Naive thymus-derived CD4-positive, alpha-beta T cell (primary cell): ENCODE data around the gene TMEM53. TPM values are rescaled to one million over a fixed set of nuclear protein-coding genes. Genes with fewer than 3 reads are reported as not detected.

Experiments used
- ATAC-seq: fragments of 150-1000 bp; cut with Tn5 transposase; 2 replicates; pipeline ENCODE4 v1.10.0; 2021; ENCODE audit warnings: mild to moderate bottlenecking, moderate library complexity
- CTCF ChIA-PET: fragments of 350-600 bp; sonication (Branson Sonifier 250); formaldehyde crosslinking; loops from one replicate; lab custom pipeline; 2021; ENCODE audit warnings: antibody characterized with exemption; lab: Charles Lee
- POLR2A ChIA-PET: fragments of 350-600 bp; sonication (Branson Sonifier 250); formaldehyde crosslinking; loops from one replicate; lab custom pipeline; 2021; ENCODE audit warnings: antibody characterized with exemption, inconsistent platforms; lab: Charles Lee
- DNase-seq, 9 donors: peaks; one replicate each; pipeline versions ENCODE4 v3.0.0 to v3.0.0-alpha.2; 2020 to 2022; ENCODE audit warnings: mixed read lengths in 1 of 9
- H3K27ac ChIP-seq: one replicate; pipeline ENCODE4 v1.7.0; 2013; ENCODE audit warnings: mild to moderate bottlenecking, low read depth, low read length, moderate library complexity
- H3K27me3 ChIP-seq, 2 donors: one replicate each; pipeline ENCODE4 v1.7.0; 2013; ENCODE audit warnings: low read length in 2 of 2, mild to moderate bottlenecking in 2 of 2, moderate library complexity in 2 of 2; ENCODE audit not compliant: control insufficient read depth in 2 of 2, insufficient read depth in 2 of 2
- H3K36me3 ChIP-seq, 3 experiments: 1 replicate in 2 of 3; 2 replicates in 1 of 3; pipeline ENCODE4 v1.7.0; 2013; ENCODE audit warnings: low read length in 3 of 3, mild to moderate bottlenecking in 3 of 3, moderate library complexity in 1 of 3; ENCODE audit not compliant: insufficient read depth in 3 of 3, control insufficient read depth in 2 of 3
- H3K4me1 ChIP-seq, 2 donors: one replicate each; pipeline ENCODE4 v1.7.0; 2013; ENCODE audit warnings: low read length in 2 of 2, mild to moderate bottlenecking in 2 of 2, moderate library complexity in 1 of 2; ENCODE audit not compliant: control insufficient read depth in 2 of 2, insufficient read depth in 2 of 2
- H3K4me3 ChIP-seq: 2 replicates; pipeline ENCODE4 v1.7.0; 2013; ENCODE audit warnings: mild to moderate bottlenecking, low read length
- H3K9me3 ChIP-seq, 3 experiments: 1 replicate in 2 of 3; 2 replicates in 1 of 3; pipeline ENCODE4 v1.7.0; 2013; ENCODE audit warnings: low read length in 3 of 3; ENCODE audit not compliant: control insufficient read depth in 2 of 3
- H3K27ac Mint-ChIP-seq, 9 donors: one replicate each; pipeline ENCODE4 v1.8.0; 2020 to 2022; ENCODE audit warnings: mixed read lengths in 9 of 9, mild to moderate bottlenecking in 8 of 9, moderate library complexity in 5 of 9, inconsistent platforms in 2 of 9
- H3K27me3 Mint-ChIP-seq, 5 donors: one replicate each; pipeline ENCODE4 v1.8.0; 2021 to 2022; ENCODE audit warnings: mixed read lengths in 5 of 5, mild to moderate bottlenecking in 1 of 5
- H3K36me3 Mint-ChIP-seq, 5 donors: one replicate each; pipeline ENCODE4 v1.8.0; 2020 to 2022; ENCODE audit warnings: mixed read lengths in 5 of 5, mild to moderate bottlenecking in 3 of 5, inconsistent platforms in 1 of 5
- H3K4me1 Mint-ChIP-seq, 7 donors: one replicate each; pipeline ENCODE4 v1.8.0; 2020 to 2022; ENCODE audit warnings: mixed read lengths in 7 of 7, mild to moderate bottlenecking in 3 of 7, inconsistent platforms in 1 of 7
- H3K4me3 Mint-ChIP-seq, 10 donors: one replicate each; pipeline ENCODE4 v1.8.0; 2020 to 2022; ENCODE audit warnings: mild to moderate bottlenecking in 10 of 10, mixed read lengths in 10 of 10, moderate library complexity in 6 of 10, inconsistent platforms in 2 of 10
- H3K9me3 Mint-ChIP-seq, 11 donors: one replicate each; pipeline ENCODE4 v1.8.0; 2020 to 2022; ENCODE audit warnings: mixed read lengths in 11 of 11, mild to moderate bottlenecking in 4 of 11, inconsistent platforms in 1 of 11, moderate library complexity in 1 of 11
- intact Hi-C, 2 donors: fragments of 100-400 bp; cut with micrococcal nuclease; formaldehyde crosslinking; loops; one replicate each; pipeline ENCODE4 v1.15.1; 2023
- polyA plus RNA-seq, 2 donors: library from polyadenylated mRNA; unstranded; fragments of 300-500 nt; fragmentation: Illumina TruSeq; gene quantifications; one replicate each; pipeline ENCODE4 v1.2.3, GENCODE V29; 2021
- total RNA-seq, 6 experiments: library from RNA in 5 of 6; stranded (reverse) in 5 of 6; gene quantifications; 1 replicate in 5 of 6; 2 replicates in 1 of 6; pipeline ENCODE4 v1.2.3 and lab custom pipeline; 2021 to 2026

The TMEM53 gene
- total and polyA plus RNA-seq, 7 experiments from 2014 or later = 1.6 to 3.5 (median 2.9) TPM

GRCh38 chr1:44611419-44611818, 62.9 kb downstream of the TMEM53 start:
- H3K4me1 ChIP-seq = no peaks in the 10 kb centered on the region
- no peak overlapping the region for H3K4me3 ChIP-seq
- no peaks in the 10 kb centered on the region for H3K36me3 ChIP-seq
- no peaks in the 10 kb centered on the region for H3K27me3 ChIP-seq
- Mint-ChIP-seq H3K27ac (no peak overlapping the region), H3K27me3 (peaks cover 0 to 7% (median 4%) of the 10 kb centered on the region in 5 donors), H3K9me3 (peaks cover 0 to 3% (median 0%) of the 10 kb centered on the region in 11 donors), H3K4me3 (no peak overlapping the region), H3K36me3 (no peaks in the 10 kb centered on the region), H3K4me1 (no peaks in the 10 kb centered on the region)
- DNase-seq (no peak), ATAC-seq (no peak)
- intact Hi-C loops = no loop called here
- ChIA-PET POLR2A (no interaction called here), CTCF (interaction anchor here (3.9 kb wide), 1 partner anchor 41 kb away, joined by 22 read pairs; no protein-coding TSS in a partner anchor)
- no peak overlapping the region for H3K27ac ChIP-seq
- H3K9me3 ChIP-seq = no peaks in the 10 kb centered on the region

- Mint-ChIP-seq H3K4me3 (no peak overlapping the region), H3K27me3 (peaks cover 0 to 7% (median 4%) of the 10 kb centered on the region in 5 donors), H3K36me3 (no peaks in the 10 kb centered on the region), H3K4me1 (no peaks in the 10 kb centered on the region), H3K9me3 (peaks cover 0 to 3% (median 0%) of the 10 kb centered on the region in 11 donors), H3K27ac (no peak overlapping the region)
- Histone ChIP-seq H3K9me3 (no peaks in the 10 kb centered on the region), H3K27me3 (no peaks in the 10 kb centered on the region), H3K4me3 (no peak overlapping the region), H3K27ac (no peak overlapping the region), H3K36me3 (no peaks in the 10 kb centered on the region), H3K4me1 (no peaks in the 10 kb centered on the region)
- ATAC-seq (no peak), DNase-seq (no peak)
- POLR2A ChIA-PET = interaction anchor here (0.6 to 0.7 kb wide), 2 partner anchors 32 to 59 kb away, joined by 3 read pairs; no protein-coding TSS in a partner anchor
- intact Hi-C loops = no loop called here
- CTCF ChIA-PET = interaction anchor here (3.9 kb wide), 1 partner anchor 42 kb away, joined by 22 read pairs; no protein-coding TSS in a partner anchor
These were observed 63.6 kb downstream of the TMEM53 start for GRCh38 chr1:44610527-44611148.

- Mint-ChIP-seq H3K4me1 (no peaks in the 10 kb centered on the region), H3K27ac (peak overlapping the region in 1 of 9 donors; percentile 62), H3K4me3 (no peak overlapping the region), H3K9me3 (peaks cover 0 to 3% (median 0%) of the 10 kb centered on the region in 11 donors), H3K27me3 (peaks cover 0 to 7% (median 4%) of the 10 kb centered on the region in 5 donors), H3K36me3 (no peaks in the 10 kb centered on the region)
- no peaks in the 10 kb centered on the region for H3K4me1 ChIP-seq
- no peaks in the 10 kb centered on the region for H3K36me3 ChIP-seq
- intact Hi-C loops = loop anchor here (1.0 kb wide), 1 partner anchor 43 kb away; no protein-coding TSS in a partner anchor
- no peaks in the 10 kb centered on the region for H3K9me3 ChIP-seq
- ATAC-seq = no peak
- no peak overlapping the region for H3K4me3 ChIP-seq
- H3K27ac ChIP-seq = no peak overlapping the region
- no peaks in the 10 kb centered on the region for H3K27me3 ChIP-seq
- no peak for DNase-seq
- CTCF ChIA-PET = interaction anchor here (1.1 to 3.9 kb wide), 2 partner anchors 38 to 43 kb away, joined by 5 to 22 read pairs; no protein-coding TSS in a partner anchor
- POLR2A ChIA-PET = interaction anchor here (0.6 to 0.7 kb wide), 2 partner anchors 32 to 60 kb away, joined by 3 read pairs; no protein-coding TSS in a partner anchor
These were observed 64.3 kb downstream of the TMEM53 start for GRCh38 chr1:44609768-44610526.

- Mint-ChIP-seq H3K36me3 (no peaks in the 10 kb centered on the region), H3K27ac (no peak overlapping the region), H3K27me3 (peaks cover 0 to 7% (median 4%) of the 10 kb centered on the region in 5 donors), H3K9me3 (peaks cover 0 to 3% (median 0%) of the 10 kb centered on the region in 11 donors), H3K4me3 (no peak overlapping the region), H3K4me1 (no peaks in the 10 kb centered on the region)
- POLR2A ChIA-PET = no interaction called here
- H3K4me1 ChIP-seq = no peaks in the 10 kb centered on the region
- H3K36me3 ChIP-seq = no peaks in the 10 kb centered on the region
- H3K4me3 ChIP-seq = no peak overlapping the region
- no peaks in the 10 kb centered on the region for H3K9me3 ChIP-seq
- DNase-seq (peak in 3 of 9 donors; percentile 15 to 26 (median 21)), ATAC-seq (no peak)
- CTCF ChIA-PET = interaction anchor here (0.9 to 3.9 kb wide), 3 partner anchors 39 to 43 kb away, joined by 3 to 22 read pairs (median 5); no protein-coding TSS in a partner anchor
- no peak overlapping the region for H3K27ac ChIP-seq
- intact Hi-C loops = loop anchor here (1.0 kb wide), 1 partner anchor 44 kb away; no protein-coding TSS in a partner anchor
- no peaks in the 10 kb centered on the region for H3K27me3 ChIP-seq
These were observed 64.9 kb downstream of the TMEM53 start for GRCh38 chr1:44609412-44609767.

GRCh38 chr1:44608141-44608540, 66.1 kb downstream of the TMEM53 start:
- no peak overlapping the region for H3K27ac Mint-ChIP-seq
- H3K27me3 ChIP-seq = no peaks in the 10 kb centered on the region
- ChIA-PET CTCF (interaction anchor here (3.9 kb wide), 1 partner anchor 44 kb away, joined by 22 read pairs; no protein-coding TSS in a partner anchor), POLR2A (interaction anchor here (0.6 kb wide), 1 partner anchor 21 kb away, joined by 4 read pairs; no protein-coding TSS in a partner anchor)
- H3K4me1 ChIP-seq = no peaks in the 10 kb centered on the region
- ATAC-seq (no peak), DNase-seq (no peak)
- H3K27me3 Mint-ChIP-seq = peaks cover 0 to 7% (median 4%) of the 10 kb centered on the region in 5 donors
- H3K9me3 Mint-ChIP-seq = peaks cover 0 to 3% (median 0%) of the 10 kb centered on the region in 11 donors
- no peaks in the 10 kb centered on the region for H3K36me3 ChIP-seq
- intact Hi-C loops = no loop called here
- no peaks in the 10 kb centered on the region for H3K4me1 Mint-ChIP-seq
- no peak overlapping the region for H3K27ac ChIP-seq
- H3K9me3 ChIP-seq = no peaks in the 10 kb centered on the region
- no peak overlapping the region for H3K4me3 ChIP-seq
- no peaks in the 10 kb centered on the region for H3K36me3 Mint-ChIP-seq
- H3K4me3 Mint-ChIP-seq = no peak overlapping the region

- POLR2A ChIA-PET = no interaction called here
- DNase-seq (no peak), ATAC-seq (no peak)
- H3K9me3 ChIP-seq = no peaks in the 10 kb centered on the region
- H3K27me3 ChIP-seq = no peaks in the 10 kb centered on the region
- H3K4me1 ChIP-seq = no peaks in the 10 kb centered on the region
- Mint-ChIP-seq H3K27ac (no peak overlapping the region), H3K27me3 (peaks cover 0 to 7% (median 4%) of the 10 kb centered on the region in 5 donors), H3K4me1 (no peaks in the 10 kb centered on the region), H3K9me3 (peaks cover 0 to 3% (median 0%) of the 10 kb centered on the region in 11 donors), H3K36me3 (no peaks in the 10 kb centered on the region), H3K4me3 (no peak overlapping the region)
- H3K27ac ChIP-seq = no peak overlapping the region
- H3K4me3 ChIP-seq = no peak overlapping the region
- CTCF ChIA-PET = interaction anchor here (1.0 kb wide), 1 partner anchor 12 kb away, joined by 3 read pairs; no protein-coding TSS in a partner anchor
- no peaks in the 10 kb centered on the region for H3K36me3 ChIP-seq
- intact Hi-C loops = no loop called here
These were observed 67.5 kb downstream of the TMEM53 start for GRCh38 chr1:44606701-44607281.
